Skeletal muscle tissue (tissue), 1 donor: ENCODE results near the gene HOXB4. TPM values are rescaled to one million over a fixed set of nuclear protein-coding genes. Genes with fewer than 3 reads are reported as not detected.

Experiments
- total RNA-seq: library from RNA; depleted of rRNA; stranded (reverse); fragments of >200 nt; gene quantifications from one replicate; pipeline ENCODE4 v1.2.3, GENCODE V29; 2014

Gene HOXB4
- total RNA-seq, 1 donor from 2014 or later, result 1.0 TPM

Other genes with a start within 250 kb of the HOXB4 start
- 1.0 TPM for gene SKAP1, start 148.1 kb downstream of the HOXB4 start, total RNA-seq
- not detected for gene HOXB1, start 47.3 kb downstream of the HOXB4 start, total RNA-seq
- 3.1 TPM for gene HOXB2, start 33.2 kb downstream of the HOXB4 start, total RNA-seq
- 4.2 TPM for gene HOXB3, start 11.9 kb upstream of the HOXB4 start, total RNA-seq
- not detected for gene HOXB5, start 15.4 kb upstream of the HOXB4 start, total RNA-seq
- not detected for gene HOXB6, start 26.6 kb upstream of the HOXB4 start, total RNA-seq
- 1.0 TPM for gene HOXB7, start 32.7 kb upstream of the HOXB4 start, total RNA-seq
- gene HOXB8, start 36.9 kb upstream of the HOXB4 start, total RNA-seq, result not detected
- not detected for gene HOXB9, start 48.0 kb upstream of the HOXB4 start, total RNA-seq
- gene PRAC1, start 144.2 kb upstream of the HOXB4 start, total RNA-seq, result not detected
- not detected for gene PRAC2, start 144.8 kb upstream of the HOXB4 start, total RNA-seq
- not detected for gene HOXB13, start 150.4 kb upstream of the HOXB4 start, total RNA-seq
- not detected for gene TTLL6, start 238.9 kb upstream of the HOXB4 start, total RNA-seq